B cell (primary cell): ENCODE measurements around the gene TTC32. TPM values are rescaled to one million over a fixed set of nuclear protein-coding genes. Genes with fewer than 3 reads are reported as not detected.

Experiments
- ATAC-seq: fragments of 200-7000 bp; cut with Tn5 transposase; one replicate; pipeline ENCODE4 v1.10.0; 2021; ENCODE audit warnings: low read depth, mild to moderate bottlenecking, moderate number of reproducible peaks, moderate library complexity
- CTCF ChIA-PET: fragments of 350-600 bp; sonication (Branson Sonifier 250); formaldehyde crosslinking; loops from one replicate; lab custom pipeline; 2021; ENCODE audit warnings: antibody characterized with exemption, inconsistent platforms; lab: Charles Lee
- POLR2A ChIA-PET: fragments of 350-600 bp; sonication (Branson Sonifier 250); formaldehyde crosslinking; loops from one replicate; lab custom pipeline; 2021; ENCODE audit warnings: antibody characterized with exemption; lab: Charles Lee
- DNase-seq: peaks from one replicate; pipeline ENCODE4 v3.0.0; 2013
- H2AFZ ChIP-seq: 2 replicates; pipeline ENCODE4 v1.6.1; 2012; ENCODE audit warnings: mild to moderate bottlenecking, low read depth, low read length; ENCODE audit not compliant: insufficient read depth, poor library complexity, severe bottlenecking
- H3K27ac ChIP-seq, 2 donors: 1 replicate in 1 of 2; 2 replicates in 1 of 2; pipeline ENCODE4 v1.5.1; 2012 to 2013; ENCODE audit warnings: low read length in 2 of 2, mild to moderate bottlenecking in 2 of 2, moderate library complexity in 1 of 2
- H3K27me3 ChIP-seq, 4 experiments: fragments of 200-600 bp in 1 of 4; sonication (generic) in 1 of 4; replicated peaks in 1 of 4; 1 replicate in 2 of 4; 2 replicates in 2 of 4; pipeline versions ENCODE4 v1.6.1 to v1.7.0; 2013 to 2016; ENCODE audit warnings: low read length in 3 of 4, mild to moderate bottlenecking in 2 of 4, mixed read lengths in 1 of 4, moderate library complexity in 1 of 4; ENCODE audit not compliant: insufficient read depth in 4 of 4, control insufficient read depth in 3 of 4; ENCODE audit errors: control extremely low read depth in 1 of 4
- H3K36me3 ChIP-seq, 2 experiments: replicated peaks in 1 of 2; 1 replicate in 1 of 2; 2 replicates in 1 of 2; pipeline versions ENCODE4 v1.6.1 to v1.7.1; 2013; ENCODE audit warnings: low read length in 1 of 2; ENCODE audit not compliant: insufficient read depth in 2 of 2, control insufficient read depth in 1 of 2; ENCODE audit errors: control extremely low read depth in 1 of 2, extremely low read depth in 1 of 2
- H3K4me1 ChIP-seq, 2 donors: fragments of 200-600 bp in 1 of 2; sonication (generic) in 1 of 2; 1 replicate in 1 of 2; 2 replicates in 1 of 2; pipeline versions ENCODE4 v1.5.1 to v1.6.1; 2013 to 2017; ENCODE audit warnings: low read length in 2 of 2; ENCODE audit not compliant: control insufficient read depth in 2 of 2, insufficient read depth in 2 of 2
- H3K4me2 ChIP-seq: replicated peaks from 2 replicates; pipeline ENCODE3; 2012; ENCODE audit warnings: mild to moderate bottlenecking, low read depth, low read length; ENCODE audit not compliant: poor library complexity, severe bottlenecking
- H3K4me3 ChIP-seq, 5 experiments: fragments of 200-600 bp in 1 of 5; sonication (generic) in 1 of 5; 1 replicate in 3 of 5; 2 replicates in 2 of 5; pipeline versions ENCODE4 v1.5.1 to v1.7.0; 2011 to 2016; ENCODE audit warnings: low read length in 4 of 5, mild to moderate bottlenecking in 4 of 5, low read depth in 2 of 5, control low read depth in 1 of 5, moderate library complexity in 1 of 5; ENCODE audit not compliant: insufficient read depth in 1 of 5; ENCODE audit errors: control extremely low read depth in 1 of 5, extremely low read depth in 1 of 5
- H3K79me2 ChIP-seq: fragments of 200-600 bp; sonication (generic); one replicate; pipeline ENCODE4 v1.6.0; 2016; ENCODE audit warnings: low read length; ENCODE audit not compliant: control insufficient read depth, insufficient read depth
- H3K9ac ChIP-seq: fragments of 200-600 bp; sonication (generic); 2 replicates; pipeline ENCODE4 v1.6.1; 2017; ENCODE audit warnings: mild to moderate bottlenecking, low read length, moderate library complexity
- H3K9me3 ChIP-seq, 3 donors: one replicate each; pipeline versions ENCODE4 v1.6.1 to v1.7.1; 2013; ENCODE audit warnings: low read length in 2 of 3; ENCODE audit not compliant: control insufficient read depth in 2 of 3, insufficient read depth in 1 of 3; ENCODE audit errors: control extremely low read depth in 1 of 3
- H4K20me1 ChIP-seq: 2 replicates; pipeline ENCODE4 v1.6.0; 2012; ENCODE audit warnings: mild to moderate bottlenecking, low read length; ENCODE audit not compliant: insufficient read depth, control insufficient read depth, poor library complexity, severe bottlenecking
- H3K27ac Mint-ChIP-seq: one replicate; pipeline ENCODE4 v1.8.0; 2021; ENCODE audit warnings: mixed read lengths
- H3K27me3 Mint-ChIP-seq: one replicate; pipeline ENCODE4 v1.8.0; 2021; ENCODE audit warnings: mixed read lengths
- H3K4me1 Mint-ChIP-seq: one replicate; pipeline ENCODE4 v1.8.0; 2021; ENCODE audit warnings: mixed read lengths
- H3K4me3 Mint-ChIP-seq: one replicate; pipeline ENCODE4 v1.8.0; 2021; ENCODE audit warnings: mixed read lengths
- H3K9me3 Mint-ChIP-seq: one replicate; pipeline ENCODE4 v1.8.0; 2022; ENCODE audit warnings: mixed read lengths; ENCODE audit not compliant: insufficient read depth
- CTCF ChIP-seq: fragments of 200-600 bp; IDR thresholded peaks from one replicate; pipeline ENCODE4 v1.8.0; 2022; ENCODE audit warnings: antibody characterized with exemption, mild to moderate bottlenecking
- EZH2 ChIP-seq: IDR thresholded peaks from 2 replicates; pipeline ENCODE4 v1.6.1; 2012; ENCODE audit warnings: borderline replicate concordance, low read depth, mild to moderate bottlenecking, moderate library complexity, low read length; ENCODE audit not compliant: insufficient read depth, poor library complexity, severe bottlenecking
- WGBS: methylation state at CpG from one replicate; pipeline ENCODE4 v1.1.5; 2013; ENCODE audit warnings: missing lambda C conversion rate; ENCODE audit not compliant: insufficient coverage; 5-methylcytosine and 5-hydroxymethylcytosine counted together
- intact Hi-C: fragments of 100-400 bp; cut with micrococcal nuclease; formaldehyde crosslinking; loops from one replicate; pipeline ENCODE4 v1.10.0; 2022
- polyA plus RNA-seq: library from polyadenylated mRNA; depleted of rRNA; stranded (reverse); fragments of >200 nt; gene quantifications from 2 replicates; pipeline ENCODE4 v1.2.3, GENCODE V29; 2012
- total RNA-seq, 2 donors: library from RNA; stranded (reverse); fragments of 120-200 nt in 1 of 2; gene quantifications; 1 replicate in 1 of 2; 2 replicates in 1 of 2; pipeline versions ENCODE4 v1.2.3 to v1.2.4, GENCODE V29; 2013 to 2022

TTC32 gene
- total and polyA plus RNA-seq, 2 donors (not counting 1 experiment from before 2014, with no cell fraction given), result 27.7 to 38.1 TPM

- no peaks in the 10 kb centered on the region for H4K20me1 ChIP-seq
- no peak overlapping the region for H3K9ac ChIP-seq
- Mint-ChIP-seq H3K4me1 (no peaks in the 10 kb centered on the region), H3K27ac (no peak overlapping the region), H3K4me3 (no peak overlapping the region), H3K27me3 (peaks cover 17% of the 10 kb centered on the region), H3K9me3 (no peaks in the 10 kb centered on the region)
- H3K4me2 ChIP-seq, result no peak overlapping the region
- no peak overlapping the region for H3K4me3 ChIP-seq
- H2AFZ ChIP-seq, result no peak overlapping the region
- no peaks in the 10 kb centered on the region for H3K9me3 ChIP-seq
- no peaks in the 10 kb centered on the region for H3K79me2 ChIP-seq
- H3K27me3 ChIP-seq, result no peaks in the 10 kb centered on the region
- DNase-seq (no peak), ATAC-seq (no peak)
- TF ChIP-seq EZH2 (no peak), CTCF (no peak)
- no peaks in the 10 kb centered on the region for H3K4me1 ChIP-seq
- POLR2A ChIA-PET, result no interaction called here
- intact Hi-C loops, result no loop called here
- WGBS, result 25% methylated on average over 7 of the region's 7 CpGs
- CTCF ChIA-PET, result no interaction called here
- no peaks in the 10 kb centered on the region for H3K36me3 ChIP-seq
- no peak overlapping the region for H3K27ac ChIP-seq
These were observed 44.7 kb downstream of the TTC32 start for GRCh38 chr2:19857100-19857499.

DNA sequence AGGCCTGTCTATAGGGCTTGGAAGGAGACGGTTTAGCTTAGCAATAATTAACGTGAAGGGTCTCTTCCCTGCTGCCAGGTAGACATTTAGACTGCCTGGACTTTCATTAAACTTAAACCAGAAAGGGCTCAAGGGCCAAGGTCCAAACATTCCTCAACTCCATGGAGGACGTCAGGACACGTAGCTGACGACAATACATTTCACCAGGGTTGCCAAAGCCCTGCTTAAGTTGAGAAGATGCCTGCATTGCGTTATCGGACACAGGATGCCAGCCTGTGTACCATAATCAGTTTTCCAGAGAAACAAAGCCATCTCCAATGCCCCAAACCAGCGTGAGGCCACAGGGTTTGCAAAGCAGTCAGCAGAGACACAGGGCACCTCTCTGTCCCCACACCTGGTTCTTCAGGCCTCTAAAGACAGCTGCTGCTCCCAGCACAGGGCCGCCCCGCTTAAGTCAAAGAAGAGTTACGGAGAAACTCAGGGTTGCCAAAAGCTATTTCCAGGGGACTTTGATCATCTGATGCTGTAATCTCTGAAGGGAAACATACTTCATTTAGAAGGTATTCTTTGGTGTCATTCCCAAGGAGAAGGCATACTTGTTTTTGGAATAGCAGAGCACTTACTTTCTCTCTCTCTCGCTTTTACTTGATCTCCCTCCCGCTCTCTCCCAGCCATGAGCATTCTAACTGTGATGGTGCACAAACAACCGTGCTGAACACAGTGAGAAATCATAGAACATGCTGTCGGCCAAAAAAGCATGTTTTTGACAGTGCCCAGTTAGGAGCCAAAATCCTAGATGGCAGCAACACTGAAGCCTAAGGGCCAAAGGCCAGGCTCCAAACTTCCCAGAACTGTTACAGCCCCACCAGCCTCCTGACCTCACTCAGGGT is 46.0 kb downstream of the TTC32 start:
- no peak overlapping the region for H3K4me3 ChIP-seq
- Mint-ChIP-seq H3K27ac (no peak overlapping the region), H3K4me3 (no peak overlapping the region), H3K4me1 (no peaks in the 10 kb centered on the region), H3K9me3 (no peaks in the 10 kb centered on the region), H3K27me3 (peaks cover 17% of the 10 kb centered on the region)
- no peaks in the 10 kb centered on the region for H3K4me1 ChIP-seq
- no peaks in the 10 kb centered on the region for H3K79me2 ChIP-seq
- H3K9me3 ChIP-seq, result no peaks in the 10 kb centered on the region
- intact Hi-C loops, result no loop called here
- ChIA-PET POLR2A (no interaction called here), CTCF (no interaction called here)
- H3K27ac ChIP-seq, result no peak overlapping the region
- DNase-seq (no peak), ATAC-seq (no peak)
- TF ChIP-seq CTCF (no peak), EZH2 (no peak)
- H4K20me1 ChIP-seq, result no peaks in the 10 kb centered on the region
- WGBS, result 96% methylated on average over 14 of the region's 15 CpGs
- H3K27me3 ChIP-seq, result no peaks in the 10 kb centered on the region
- H2AFZ ChIP-seq, result no peak overlapping the region
- no peak overlapping the region for H3K9ac ChIP-seq
- H3K4me2 ChIP-seq, result no peak overlapping the region
- H3K36me3 ChIP-seq, result no peaks in the 10 kb centered on the region
